Hepatocyte (in vitro differentiated cells): Measurements from ENCODE around the gene CNGA1. TPM values are rescaled to one million over a fixed set of nuclear protein-coding genes. Genes with fewer than 3 reads are reported as not detected.

Experiments
- DNase-seq: peaks from one replicate; pipeline ENCODE4 v3.0.0-alpha.2; 2016; ENCODE audit warnings: low spot score
- H2AFZ ChIP-seq: fragments of 200-600 bp; sonication (generic); 2 replicates; pipeline ENCODE4 v1.6.0; 2016; ENCODE audit warnings: antibody characterized with exemption, mild to moderate bottlenecking
- H3K27ac ChIP-seq: fragments of 200-600 bp; sonication (generic); 2 replicates; pipeline ENCODE4 v1.5.1; 2016; ENCODE audit warnings: mild to moderate bottlenecking
- H3K27me3 ChIP-seq: fragments of 200-600 bp; sonication (generic); 2 replicates; pipeline ENCODE4 v1.6.1; 2016
- H3K36me3 ChIP-seq: fragments of 200-600 bp; sonication (generic); replicated peaks from 2 replicates; pipeline ENCODE4 v1.5.1; 2016; ENCODE audit warnings: low read depth; ENCODE audit not compliant: insufficient read depth
- H3K4me1 ChIP-seq: fragments of 200-600 bp; sonication (generic); 2 replicates; pipeline ENCODE4 v1.5.1; 2016; ENCODE audit warnings: mild to moderate bottlenecking, moderate library complexity; ENCODE audit not compliant: insufficient read depth
- H3K4me2 ChIP-seq: fragments of 200-600 bp; sonication (generic); 2 replicates; pipeline ENCODE4 v1.6.0; 2016
- H3K4me3 ChIP-seq: fragments of 200-600 bp; sonication (generic); 2 replicates; pipeline ENCODE4 v1.5.1; 2016; ENCODE audit warnings: mild to moderate bottlenecking
- H3K79me2 ChIP-seq: fragments of 200-600 bp; sonication (generic); 2 replicates; pipeline ENCODE4 v1.6.0; 2017; ENCODE audit warnings: mild to moderate bottlenecking
- H3K9me2 ChIP-seq: fragments of 200-600 bp; sonication (generic); replicated peaks from 2 replicates; pipeline ENCODE4 v1.6.0; 2017; ENCODE audit warnings: mild to moderate bottlenecking; ENCODE audit not compliant: insufficient read depth
- H3K9me3 ChIP-seq: fragments of 200-600 bp; sonication (generic); 2 replicates; pipeline ENCODE4 v1.5.1; 2016; ENCODE audit warnings: low read depth, mild to moderate bottlenecking
- H4K20me1 ChIP-seq: fragments of 200-600 bp; sonication (generic); 2 replicates; pipeline ENCODE4 v1.6.0; 2016; ENCODE audit warnings: mild to moderate bottlenecking; ENCODE audit not compliant: insufficient read depth, poor library complexity, severe bottlenecking
- EZH2 ChIP-seq: fragments of 200-600 bp; sonication (generic); IDR thresholded peaks from 2 replicates; pipeline ENCODE4 v1.6.1; 2016; ENCODE audit warnings: antibody characterized with exemption, mild to moderate bottlenecking, borderline replicate concordance
- EZH2phosphoT487 ChIP-seq: fragments of 200-600 bp; sonication (generic); IDR thresholded peaks from one replicate; pipeline ENCODE4 v1.6.1; 2018; ENCODE audit warnings: antibody characterized with exemption, mild to moderate bottlenecking, low read depth, moderate library complexity; ENCODE audit not compliant: unreplicated experiment, severe bottlenecking
- WGBS: methylation state at CpG from one replicate; pipeline ENCODE4 v1.1.6; 2016; ENCODE audit warnings: low lambda C conversion rate; ENCODE audit errors: missing lambda C conversion rate; 5-methylcytosine and 5-hydroxymethylcytosine counted together
- polyA plus RNA-seq: library from polyadenylated mRNA; unstranded; fragments of >200 nt; fragmentation: Nextera tagmentation; extraction: Ambion mirVana; gene quantifications from 2 replicates; pipeline ENCODE4 v1.2.1, GENCODE V29; 2016
- total RNA-seq: library from RNA; depleted of rRNA; stranded (reverse); fragments of >200 nt; gene quantifications from 2 replicates; pipeline ENCODE4 v1.2.3, GENCODE V29; 2014
- TF ChIP-seq, protein P1 (sequence below): fragments of 200-600 bp; sonication (generic); IDR thresholded peaks from 2 replicates; pipeline ENCODE4 v1.5.1; 2016; ENCODE audit warnings: antibody characterized with exemption, mild to moderate bottlenecking; ENCODE audit not compliant: poor library complexity

The CNGA1 gene
- total and polyA plus RNA-seq, 2 experiments from 2014 or later = 4.6 TPM

DNA sequence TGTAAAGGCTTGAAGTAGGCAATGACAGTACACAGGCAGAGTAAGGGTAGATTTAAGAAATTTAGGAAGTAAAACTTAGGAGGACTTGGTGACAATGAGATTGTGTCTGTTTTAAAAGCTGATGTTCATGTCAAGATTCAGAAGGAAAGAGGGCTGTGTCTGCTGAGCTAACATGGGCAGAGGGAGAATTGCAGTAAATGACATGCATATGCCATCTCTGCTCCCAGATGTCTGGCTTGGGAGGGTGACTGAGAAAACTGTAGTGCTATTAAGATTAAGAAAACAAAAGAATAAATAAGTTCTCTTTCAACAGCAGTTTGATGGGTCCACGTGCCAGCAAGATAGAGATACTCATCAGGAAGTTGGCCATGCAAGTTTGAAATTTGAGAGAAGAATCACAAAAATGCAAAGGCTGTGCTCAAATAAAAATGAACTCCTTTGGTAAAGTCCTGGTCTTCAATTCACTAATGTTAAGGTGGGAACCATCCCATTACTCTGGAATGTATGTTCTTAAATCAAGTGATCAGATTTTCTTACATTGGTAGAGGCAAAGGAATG is 109.3 kb downstream of the CNGA1 start:
- TF ChIP-seq, protein P1, sequence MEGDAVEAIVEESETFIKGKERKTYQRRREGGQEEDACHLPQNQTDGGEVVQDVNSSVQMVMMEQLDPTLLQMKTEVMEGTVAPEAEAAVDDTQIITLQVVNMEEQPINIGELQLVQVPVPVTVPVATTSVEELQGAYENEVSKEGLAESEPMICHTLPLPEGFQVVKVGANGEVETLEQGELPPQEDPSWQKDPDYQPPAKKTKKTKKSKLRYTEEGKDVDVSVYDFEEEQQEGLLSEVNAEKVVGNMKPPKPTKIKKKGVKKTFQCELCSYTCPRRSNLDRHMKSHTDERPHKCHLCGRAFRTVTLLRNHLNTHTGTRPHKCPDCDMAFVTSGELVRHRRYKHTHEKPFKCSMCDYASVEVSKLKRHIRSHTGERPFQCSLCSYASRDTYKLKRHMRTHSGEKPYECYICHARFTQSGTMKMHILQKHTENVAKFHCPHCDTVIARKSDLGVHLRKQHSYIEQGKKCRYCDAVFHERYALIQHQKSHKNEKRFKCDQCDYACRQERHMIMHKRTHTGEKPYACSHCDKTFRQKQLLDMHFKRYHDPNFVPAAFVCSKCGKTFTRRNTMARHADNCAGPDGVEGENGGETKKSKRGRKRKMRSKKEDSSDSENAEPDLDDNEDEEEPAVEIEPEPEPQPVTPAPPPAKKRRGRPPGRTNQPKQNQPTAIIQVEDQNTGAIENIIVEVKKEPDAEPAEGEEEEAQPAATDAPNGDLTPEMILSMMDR = no peak
- no peak for TF ChIP-seq EZH2phosphoT487
- no peak for TF ChIP-seq EZH2
- no peak for DNase-seq
- no peaks in the 10 kb centered on the region for H3K9me2 ChIP-seq
- H3K79me2 ChIP-seq = peaks cover 43% of the 10 kb centered on the region
- H3K36me3 ChIP-seq = no peaks in the 10 kb centered on the region
- H3K4me2 ChIP-seq = no peak overlapping the region
- H4K20me1 ChIP-seq = no peaks in the 10 kb centered on the region
- H3K4me3 ChIP-seq = no peak overlapping the region
- H2AFZ ChIP-seq = no peak overlapping the region
- H3K27me3 ChIP-seq = no peaks in the 10 kb centered on the region
- no peaks in the 10 kb centered on the region for H3K9me3 ChIP-seq
- H3K27ac ChIP-seq = no peak overlapping the region
- H3K4me1 ChIP-seq = peaks cover 7% of the 10 kb centered on the region
- 20% methylated on average over 1 of the region's 1 CpG for WGBS

DNA sequence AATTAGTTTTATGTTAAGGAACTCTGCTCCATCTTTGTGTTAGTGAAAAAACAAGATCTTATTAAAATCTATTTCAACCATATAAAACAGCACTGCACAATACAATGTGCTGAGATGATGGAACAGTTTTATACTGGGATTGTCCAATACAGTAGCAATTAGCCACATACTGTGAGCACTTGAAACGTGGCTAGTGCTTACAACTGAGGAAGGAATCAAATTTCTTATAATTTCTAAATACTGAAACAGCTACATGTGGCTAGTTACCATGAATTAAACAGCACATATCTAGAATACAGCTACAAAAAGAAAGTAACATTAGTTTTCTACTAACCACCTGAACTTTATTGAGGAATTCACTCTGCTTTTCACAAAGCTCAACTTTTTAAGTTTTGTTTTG is 116.8 kb downstream of the CNGA1 start:
- H4K20me1 ChIP-seq = no peaks in the 10 kb centered on the region
- DNase-seq = no peak
- no peak for TF ChIP-seq EZH2
- no peak for TF ChIP-seq EZH2phosphoT487
- TF ChIP-seq, protein P1 = no peak
- H3K9me2 ChIP-seq = no peaks in the 10 kb centered on the region
- no peaks in the 10 kb centered on the region for H3K36me3 ChIP-seq
- no peaks in the 10 kb centered on the region for H3K4me1 ChIP-seq
- H3K4me2 ChIP-seq = no peak overlapping the region
- H3K9me3 ChIP-seq = no peaks in the 10 kb centered on the region
- no peak overlapping the region for H2AFZ ChIP-seq
- H3K4me3 ChIP-seq = no peak overlapping the region
- H3K27me3 ChIP-seq = no peaks in the 10 kb centered on the region
- H3K79me2 ChIP-seq = no peaks in the 10 kb centered on the region
- H3K27ac ChIP-seq = no peak overlapping the region
- WGBS = 77% methylated on average over 1 of the region's 1 CpG

DNA sequence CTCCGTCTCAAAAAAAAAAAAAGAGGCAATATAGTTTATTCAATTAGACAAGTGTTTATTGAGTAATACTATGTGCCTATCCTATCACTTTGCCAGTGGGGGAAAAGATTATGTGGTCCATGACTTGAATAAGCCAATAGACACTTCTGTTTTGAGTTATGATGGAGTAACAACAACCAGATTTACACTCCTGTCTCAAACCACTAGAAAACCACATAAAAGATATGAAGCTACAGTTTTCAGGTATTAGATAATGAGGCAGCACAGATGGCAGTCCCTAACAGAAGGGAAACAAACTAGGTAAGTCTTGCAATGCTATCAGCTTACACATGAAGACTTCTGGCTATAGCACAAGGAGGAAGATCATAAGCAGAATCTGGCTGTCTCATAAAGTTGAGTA is 124.6 kb downstream of the CNGA1 start:
- TF ChIP-seq EZH2 (no peak), EZH2phosphoT487 (no peak)
- TF ChIP-seq, protein P1 = no peak
- Histone ChIP-seq H3K4me1 (no peaks in the 10 kb centered on the region), H4K20me1 (no peaks in the 10 kb centered on the region), H3K4me3 (no peak overlapping the region), H3K9me2 (no peaks in the 10 kb centered on the region), H3K4me2 (no peak overlapping the region), H2AFZ (no peak overlapping the region), H3K9me3 (no peaks in the 10 kb centered on the region), H3K27ac (no peak overlapping the region), H3K79me2 (no peaks in the 10 kb centered on the region), H3K27me3 (no peaks in the 10 kb centered on the region), H3K36me3 (no peaks in the 10 kb centered on the region)
- DNase-seq = no peak
- 100% methylated on average over 1 of the region's 1 CpG for WGBS

Other genes starting within 250 kb of the CNGA1 start
- gene CORIN, start 178.6 kb downstream of the CNGA1 start, total RNA-seq = 0.40 and 0.64 TPM in 2 replicates
- gene CORIN, start 178.6 kb downstream of the CNGA1 start, polyA plus RNA-seq = 0.13 TPM in 1 of 2 replicates, not detected in the other
- gene NFXL1, start 102.1 kb downstream of the CNGA1 start, total RNA-seq = 9.8 and 15.2 TPM in 2 replicates
- 7.2 and 9.8 TPM in 2 replicates for gene NFXL1, start 102.1 kb downstream of the CNGA1 start, polyA plus RNA-seq
- 14.0 and 14.5 TPM in 2 replicates for gene NIPAL1, start 91 bp upstream of the CNGA1 start, total RNA-seq
- gene NIPAL1, start 91 bp upstream of the CNGA1 start, polyA plus RNA-seq = 5.6 and 6.1 TPM in 2 replicates
- gene TXK, start 117.6 kb upstream of the CNGA1 start, total RNA-seq = 0.40 and 1.5 TPM in 2 replicates
- 0.18 and 0.76 TPM in 2 replicates for gene TXK, start 117.6 kb upstream of the CNGA1 start, polyA plus RNA-seq